Measurements from ENCODE around the gene MYLK3. TPM values are rescaled to one million over a fixed set of nuclear protein-coding genes. Genes with fewer than 3 reads are reported as not detected.

The MYLK3 gene
- total and polyA plus RNA-seq, 8 donors = 0.11 to 0.37 (median 0.19) TPM

GRCh38 chr16:46775214-46775613, 27.1 kb upstream of the MYLK3 start:
- intact Hi-C loops (cut with DNase I) = no loop called here
- FAIRE-seq (no peak), ATAC-seq (no peak), DNase-seq (no peak)
- Histone ChIP-seq H3K27ac (no peak overlapping the region), H3K9me3 (no peaks in the 10 kb centered on the region), H3K4me1 (no peaks in the 10 kb centered on the region), H3K36me3 (no peaks in the 10 kb centered on the region), H3K4me3 (no peak overlapping the region), H3K27me3 (no peaks in the 10 kb centered on the region)
- TF ChIP-seq CTCF (IDR thresholded peaks at IDR 0.05) = no peak
- WGBS, 2 donors = 84 to 91% methylated on average over 4 of the region's 4 CpGs

DNA sequence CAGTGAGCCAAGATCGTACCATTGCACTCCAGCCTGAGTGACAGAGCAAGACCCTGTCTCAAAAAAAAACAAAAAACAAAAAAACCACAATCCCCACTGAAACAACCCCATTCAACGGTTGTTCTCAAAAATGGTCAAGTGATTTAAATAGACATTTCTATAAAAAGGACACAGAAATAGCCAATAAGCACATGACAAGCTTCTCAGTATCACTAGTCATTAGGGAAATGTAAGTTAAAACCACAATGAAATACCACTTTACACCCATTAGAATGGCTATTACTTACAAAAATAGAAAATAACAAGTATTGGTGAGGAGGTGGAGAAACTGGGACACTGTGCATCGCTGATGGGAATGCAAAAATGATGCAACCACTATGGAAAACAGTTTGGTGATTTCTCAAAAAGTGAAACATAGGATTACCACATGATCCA, 26.6 kb upstream of the MYLK3 start:
- no peak overlapping the region for H3K4me3 ChIP-seq
- no peaks in the 10 kb centered on the region for H3K9me3 ChIP-seq
- no peaks in the 10 kb centered on the region for H3K27me3 ChIP-seq
- DNase-seq (no peak), ATAC-seq (no peak), FAIRE-seq (no peak)
- H3K4me1 ChIP-seq = no peaks in the 10 kb centered on the region
- H3K27ac ChIP-seq = no peak overlapping the region
- H3K36me3 ChIP-seq = no peaks in the 10 kb centered on the region
- intact Hi-C loops (cut with DNase I) = no loop called here
- 82 to 83% methylated on average over 3 of the region's 3 CpGs for WGBS, 2 donors
- TF ChIP-seq CTCF (IDR thresholded peaks at IDR 0.05) = no peak

- DNase-seq (no peak), ATAC-seq (no peak), FAIRE-seq (no peak)
- TF ChIP-seq CTCF (IDR thresholded peaks at IDR 0.05) = no peak
- Histone ChIP-seq H3K27ac (no peak overlapping the region), H3K27me3 (no peaks in the 10 kb centered on the region), H3K4me1 (no peaks in the 10 kb centered on the region), H3K36me3 (no peaks in the 10 kb centered on the region), H3K4me3 (no peak overlapping the region), H3K9me3 (no peaks in the 10 kb centered on the region)
- intact Hi-C loops (cut with DNase I) = no loop called here
- whole genome bisulfite sequencing, 2 donors = 86 to 90% methylated on average over 4 of the region's 4 CpGs
These were observed 24.3 kb upstream of the MYLK3 start for GRCh38 chr16:46772463-46772862.

DNA sequence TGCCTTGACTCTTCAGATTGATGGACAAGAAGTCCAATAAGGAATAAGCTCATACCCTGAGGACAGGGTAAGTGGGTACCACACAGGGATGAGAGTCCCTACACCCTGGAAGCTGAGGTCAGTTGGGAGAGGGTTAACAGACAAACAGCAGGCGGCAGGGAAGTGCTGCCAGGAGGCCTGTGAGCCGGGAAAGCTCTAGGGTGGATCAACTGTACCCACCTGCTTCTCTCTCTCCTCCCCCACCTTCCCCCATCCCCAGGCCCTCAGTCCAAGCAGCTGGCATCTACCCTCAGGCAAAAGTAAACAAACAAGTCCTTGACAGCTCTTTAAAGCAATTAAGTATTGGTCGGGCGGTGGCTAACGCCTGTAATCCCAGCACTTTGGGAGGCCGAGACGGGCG, 20.7 kb upstream of the MYLK3 start:
- no peaks in the 10 kb centered on the region for H3K4me1 ChIP-seq
- H3K27me3 ChIP-seq = no peaks in the 10 kb centered on the region
- DNase-seq (no peak), ATAC-seq (no peak), FAIRE-seq (no peak)
- no peaks in the 10 kb centered on the region for H3K9me3 ChIP-seq
- H3K27ac ChIP-seq = no peak overlapping the region
- TF ChIP-seq CTCF (IDR thresholded peaks at IDR 0.05) = no peak
- WGBS, 2 donors = 62 to 63% methylated on average over 8 of the region's 8 CpGs
- no peaks in the 10 kb centered on the region for H3K36me3 ChIP-seq
- no peak overlapping the region for H3K4me3 ChIP-seq
- intact Hi-C loops (cut with DNase I) = no loop called here

DNA sequence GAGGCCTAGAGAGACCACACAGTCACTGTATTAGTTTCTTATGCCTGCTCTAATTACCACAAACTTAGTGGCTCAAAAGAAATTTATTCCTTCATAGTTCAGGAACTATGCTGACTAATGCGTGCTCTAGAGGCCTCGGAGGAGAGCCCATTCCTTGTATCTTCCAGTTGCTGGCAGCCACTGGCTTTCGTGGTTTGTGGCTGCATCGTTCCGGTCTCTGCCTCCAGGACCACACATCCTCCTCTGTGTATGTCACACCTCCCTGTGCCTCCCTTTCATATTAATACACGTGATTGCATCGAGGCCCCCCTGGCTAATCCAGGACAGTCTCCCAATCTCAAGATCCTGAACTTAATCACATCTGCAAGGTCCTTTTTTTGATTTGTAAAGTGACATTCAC, 16.9 kb upstream of the MYLK3 start:
- Histone ChIP-seq H3K4me1 (no peaks in the 10 kb centered on the region), H3K9me3 (no peaks in the 10 kb centered on the region), H3K27ac (no peak overlapping the region), H3K36me3 (no peaks in the 10 kb centered on the region), H3K27me3 (no peaks in the 10 kb centered on the region), H3K4me3 (no peak overlapping the region)
- no peak for DNase-seq
- intact Hi-C loops (cut with DNase I) = no loop called here
- WGBS, 2 donors = 78 to 80% methylated on average over 7 of the region's 7 CpGs
- FAIRE-seq = no peak
- no peak for ATAC-seq
- TF ChIP-seq CTCF (IDR thresholded peaks at IDR 0.05) = no peak

Data from pancreas (tissue), 10 donors.